Neural cell (in vitro differentiated cells): ENCODE results near the gene APOBEC3G.

Source experiments
- CTCF ChIP-seq: fragments of 450-650 bp; IDR thresholded peaks from 2 replicates; pipeline ENCODE4 v1.5.1; 2014; ENCODE audit warnings: antibody characterized with exemption, mild to moderate bottlenecking, moderate library complexity; ENCODE audit not compliant: poor library complexity, severe bottlenecking
- EP300 ChIP-seq: fragments of 450-650 bp; conservative IDR thresholded peaks from 2 replicates; pipeline ENCODE4 v1.6.1; 2014; ENCODE audit warnings: antibody characterized with exemption, mild to moderate bottlenecking, moderate library complexity; ENCODE audit not compliant: poor library complexity, severe bottlenecking
- POLR2AphosphoS5 ChIP-seq: IDR thresholded peaks from 2 replicates; pipeline ENCODE4 v1.6.1; 2012
- RAD21 ChIP-seq: fragments of 450-650 bp; conservative IDR thresholded peaks from 2 replicates; pipeline ENCODE4 v1.6.1; 2014; ENCODE audit warnings: antibody characterized with exemption, mild to moderate bottlenecking, moderate library complexity
- SMC3 ChIP-seq: fragments of 450-650 bp; conservative IDR thresholded peaks from 2 replicates; pipeline ENCODE4 v1.6.1; 2014; ENCODE audit warnings: antibody characterized with exemption, mild to moderate bottlenecking, moderate library complexity; ENCODE audit not compliant: poor library complexity

- TF ChIP-seq CTCF (no peak), POLR2AphosphoS5 (no peak), EP300 (no peak), RAD21 (no peak), SMC3 (no peak)
Observed at GRCh38 chr22:39089928-39090327, 12.9 kb downstream of the APOBEC3G start.
